ENCODE results near the gene FRAS1.
"Not testable (repeated sequence)": the region's sequence is repeated elsewhere in the genome, so short reads cannot be mapped to it uniquely, and the experiment has no call there.

FRAS1 gene

GRCh38 chr4:78237360-78237759 lies 180.2 kb downstream of the FRAS1 start:
- DNase-seq (ENCODE audit: low read depth) = no peak
- H3K4me3 ChIP-seq (ENCODE audit: low read depth, low read length) = no peak overlapping the region
- no peak for TF ChIP-seq CTCF (conservative IDR thresholded peaks at IDR 0.05; ENCODE audit: low read depth, low read length)

- no peak overlapping the region for H3K4me3 ChIP-seq (ENCODE audit: low read depth, low read length)
- TF ChIP-seq CTCF (conservative IDR thresholded peaks at IDR 0.05; ENCODE audit: low read depth, low read length) = no peak
- DNase-seq (ENCODE audit: low read depth) = peak; percentile 37
Measured at GRCh38 chr4:78242071-78242470, 184.9 kb downstream of the FRAS1 start.

- no peak for DNase-seq (ENCODE audit: low read depth)
- no peak for TF ChIP-seq CTCF (conservative IDR thresholded peaks at IDR 0.05; ENCODE audit: low read depth, low read length)
- H3K4me3 ChIP-seq (ENCODE audit: low read depth, low read length) = no peak overlapping the region
Measured at GRCh38 chr4:78244705-78245485, 187.8 kb downstream of the FRAS1 start.

GRCh38 chr4:78247536-78248285 lies 190.6 kb downstream of the FRAS1 start:
- no peak for TF ChIP-seq CTCF (conservative IDR thresholded peaks at IDR 0.05; ENCODE audit: low read depth, low read length)
- H3K4me3 ChIP-seq (ENCODE audit: low read depth, low read length) = no peak overlapping the region
- DNase-seq (ENCODE audit: low read depth) = no peak

- TF ChIP-seq CTCF (conservative IDR thresholded peaks at IDR 0.05; ENCODE audit: low read depth, low read length) = no peak
- H3K4me3 ChIP-seq (ENCODE audit: low read depth, low read length) = no peak overlapping the region
- no peak for DNase-seq (ENCODE audit: low read depth)
Measured at GRCh38 chr4:78250500-78250899, 193.4 kb downstream of the FRAS1 start.

- DNase-seq (ENCODE audit: low read depth); H3K4me3 ChIP-seq (ENCODE audit: low read depth, low read length): not testable (repeated sequence)
Measured at GRCh38 chr4:78252773-78253172, 195.7 kb downstream of the FRAS1 start.

GRCh38 chr4:78254893-78255292 lies 197.8 kb downstream of the FRAS1 start:
- no peak overlapping the region for H3K4me3 ChIP-seq (ENCODE audit: low read depth, low read length)
- no peak for DNase-seq (ENCODE audit: low read depth)
- TF ChIP-seq CTCF (conservative IDR thresholded peaks at IDR 0.05; ENCODE audit: low read depth, low read length) = no peak

Measured in choroid plexus epithelial cell (primary cell).